Measurements from ENCODE around the gene SDK1.

GRCh38 chr7:4109481-4110110, 808.5 kb downstream of the SDK1 start:
- TF ChIP-seq, protein P1, sequence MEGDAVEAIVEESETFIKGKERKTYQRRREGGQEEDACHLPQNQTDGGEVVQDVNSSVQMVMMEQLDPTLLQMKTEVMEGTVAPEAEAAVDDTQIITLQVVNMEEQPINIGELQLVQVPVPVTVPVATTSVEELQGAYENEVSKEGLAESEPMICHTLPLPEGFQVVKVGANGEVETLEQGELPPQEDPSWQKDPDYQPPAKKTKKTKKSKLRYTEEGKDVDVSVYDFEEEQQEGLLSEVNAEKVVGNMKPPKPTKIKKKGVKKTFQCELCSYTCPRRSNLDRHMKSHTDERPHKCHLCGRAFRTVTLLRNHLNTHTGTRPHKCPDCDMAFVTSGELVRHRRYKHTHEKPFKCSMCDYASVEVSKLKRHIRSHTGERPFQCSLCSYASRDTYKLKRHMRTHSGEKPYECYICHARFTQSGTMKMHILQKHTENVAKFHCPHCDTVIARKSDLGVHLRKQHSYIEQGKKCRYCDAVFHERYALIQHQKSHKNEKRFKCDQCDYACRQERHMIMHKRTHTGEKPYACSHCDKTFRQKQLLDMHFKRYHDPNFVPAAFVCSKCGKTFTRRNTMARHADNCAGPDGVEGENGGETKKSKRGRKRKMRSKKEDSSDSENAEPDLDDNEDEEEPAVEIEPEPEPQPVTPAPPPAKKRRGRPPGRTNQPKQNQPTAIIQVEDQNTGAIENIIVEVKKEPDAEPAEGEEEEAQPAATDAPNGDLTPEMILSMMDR (tag by site-specific recombination; IDR thresholded peaks at IDR 0.05), result no peak
- TF ChIP-seq ZEB2 (tag by site-specific recombination; IDR thresholded peaks at IDR 0.05) (no peak), TCF7L2 (IDR thresholded peaks at IDR 0.05; ENCODE audit: borderline replicate concordance, low read depth, low read length) (no peak), ZNF513 (tag by site-specific recombination; IDR thresholded peaks at IDR 0.05) (no peak), SP3 (tag by site-specific recombination; IDR thresholded peaks at IDR 0.05) (no peak)

Measured in HEK293 (cell line).